HCT116 (cell line): ENCODE data around the gene TBC1D2. TPM values are rescaled to one million over a fixed set of nuclear protein-coding genes. Genes with fewer than 3 reads are reported as not detected.

Source experiments
- ATAC-seq: fragments of 200-7000 bp; cut with Tn5 transposase; 2 replicates; pipeline ENCODE4 v1.9.1; 2020; ENCODE audit warnings: mild to moderate bottlenecking, moderate library complexity
- BruUV-seq: library from RNA; stranded (reverse); fragments of 400-500 nt; replicated peaks from 2 replicates; lab custom pipeline; 2021; lab: Mats Ljungman, UMichigan
- CTCF ChIA-PET: fragments of 300-600 bp; sonication (Branson Sonifier 250); formaldehyde crosslinking; loops from one replicate; lab custom pipeline; 2021; ENCODE audit warnings: antibody characterized with exemption; lab: Charles Lee
- POLR2A ChIA-PET: fragments of 300-600, 350-600 bp; sonication (Branson Sonifier 250); formaldehyde crosslinking; loops from one replicate; lab custom pipeline; 2021; ENCODE audit warnings: antibody characterized with exemption; lab: Charles Lee
- RAD21 ChIA-PET, 2 experiments: fragments of 300-600 bp; sonication (Branson Sonifier 250); formaldehyde crosslinking; loops; one replicate each; lab custom pipeline; 2023; ENCODE audit warnings: low total read pairs in 2 of 2; ENCODE audit not compliant: uncharacterized antibody in 2 of 2, unreplicated experiment in 2 of 2, low non-redundant PET in 1 of 2; lab: Charles Lee
- DNase-seq: peaks from one replicate; pipeline ENCODE4 v3.0.0-alpha.2; 2010; ENCODE audit warnings: low read depth, low spot score
- H2AFZ ChIP-seq: fragments of 200-600 bp; shearing (Covaris generic), sonication (generic); 2 replicates; pipeline ENCODE4 v1.6.1; 2017; ENCODE audit warnings: low read depth, mixed run types, mixed read lengths, antibody characterized with exemption, low read length; ENCODE audit not compliant: poor library complexity, severe bottlenecking
- H3K27ac ChIP-seq: 2 replicates; pipeline ENCODE4 v1.5.1; 2012; ENCODE audit warnings: low read depth, low read length
- H3K27me3 ChIP-seq: fragments of 200-600 bp; sonication (generic); 2 replicates; pipeline ENCODE4 v1.6.1; 2016; ENCODE audit warnings: mixed run types, low read length, mixed read lengths; ENCODE audit not compliant: insufficient read depth
- H3K36me3 ChIP-seq, 2 experiments: fragments of 200-500 bp in 1 of 2; fragments of 200-600 bp in 1 of 2; sonication (Bioruptor generic) in 1 of 2; sonication (generic) in 1 of 2; 2 replicates each; pipeline versions ENCODE4 v1.5.1 to v1.6.1; 2014 to 2016; ENCODE audit warnings: low read length in 2 of 2, inconsistent platforms in 1 of 2, mixed read lengths in 1 of 2, mixed run types in 1 of 2; ENCODE audit not compliant: insufficient read depth in 2 of 2, control insufficient read depth in 1 of 2
- H3K4me1 ChIP-seq, 2 experiments: fragments of 200-600 bp in 1 of 2; sonication (generic) in 1 of 2; 2 replicates each; pipeline versions ENCODE4 v1.5.1 to v1.6.1; 2012 to 2017; ENCODE audit warnings: low read length in 2 of 2, inconsistent platforms in 1 of 2, mild to moderate bottlenecking in 1 of 2, mixed read lengths in 1 of 2, mixed run types in 1 of 2, moderate library complexity in 1 of 2; ENCODE audit not compliant: insufficient read depth in 2 of 2, control insufficient read depth in 1 of 2
- H3K4me2 ChIP-seq: fragments of 200-600 bp; sonication (generic); 2 replicates; pipeline ENCODE4 v1.6.1; 2017; ENCODE audit warnings: mixed run types, low read length, mixed read lengths
- H3K4me3 ChIP-seq, 2 experiments: fragments of 200-600 bp in 1 of 2; sonication (generic) in 1 of 2; replicated peaks in 1 of 2; 2 replicates each; pipeline ENCODE4 v1.5.1; 2011 to 2016; ENCODE audit warnings: low read length in 2 of 2, control low read depth in 1 of 2, low read depth in 1 of 2, mild to moderate bottlenecking in 1 of 2, mixed read lengths in 1 of 2, mixed run types in 1 of 2
- H3K79me2 ChIP-seq: fragments of 200-600 bp; sonication (generic); 2 replicates; pipeline ENCODE4 v1.6.1; 2017; ENCODE audit warnings: mild to moderate bottlenecking, mixed run types, low read length, moderate library complexity, mixed read lengths; ENCODE audit not compliant: insufficient read depth
- H3K9ac ChIP-seq: fragments of 200-600 bp; sonication (generic); 2 replicates; pipeline ENCODE4 v1.6.1; 2016; ENCODE audit warnings: low read length, mixed read lengths
- H3K9me2 ChIP-seq: fragments of 200-600 bp; sonication (generic), shearing (Covaris generic); 2 replicates; pipeline ENCODE4 v1.6.1; 2017; ENCODE audit warnings: mixed run types, mild to moderate bottlenecking, moderate library complexity; ENCODE audit not compliant: insufficient read depth
- H3K9me3 ChIP-seq, 2 experiments: fragments of 200-500 bp in 1 of 2; fragments of 200-600 bp in 1 of 2; sonication (Bioruptor generic) in 1 of 2; sonication (generic) in 1 of 2; 2 replicates each; pipeline ENCODE4 v1.6.1; 2014 to 2017; ENCODE audit warnings: low read length in 2 of 2, mixed read lengths in 2 of 2, inconsistent platforms in 1 of 2, low read depth in 1 of 2, mild to moderate bottlenecking in 1 of 2, mixed run types in 1 of 2, moderate library complexity in 1 of 2; ENCODE audit not compliant: control insufficient read depth in 1 of 2, insufficient read depth in 1 of 2
- H4K20me1 ChIP-seq: fragments of 200-600 bp; sonication (generic), shearing (Covaris generic); 2 replicates; pipeline ENCODE4 v1.6.1; 2017; ENCODE audit warnings: mixed run types, mild to moderate bottlenecking, moderate library complexity; ENCODE audit not compliant: insufficient read depth
- ATF3 ChIP-seq: IDR thresholded peaks from 2 replicates; pipeline ENCODE4 v1.6.1; 2012
- CBX3 ChIP-seq: IDR thresholded peaks from 2 replicates; pipeline ENCODE4 v1.6.1; 2012; ENCODE audit warnings: low read depth
- CEBPB ChIP-seq: IDR thresholded peaks from 2 replicates; pipeline ENCODE4 v1.6.1; 2012; ENCODE audit warnings: low read depth
- CTCF ChIP-seq, 3 experiments: fragments of 200-600 bp in 1 of 3; sonication (generic) in 1 of 3; IDR thresholded peaks in 2 of 3; conservative IDR thresholded peaks in 1 of 3; 2 replicates each; pipeline ENCODE4 v1.5.1; 2012 to 2017; ENCODE audit warnings: low read depth in 2 of 3, low read length in 2 of 3, antibody characterized with exemption in 1 of 3, borderline replicate concordance in 1 of 3, control low read depth in 1 of 3, mild to moderate bottlenecking in 1 of 3, mixed read lengths in 1 of 3, mixed run types in 1 of 3, moderate library complexity in 1 of 3; ENCODE audit not compliant: insufficient read depth in 1 of 3
- EZH2 ChIP-seq: fragments of 200-600 bp; sonication (generic); IDR thresholded peaks from 2 replicates; pipeline ENCODE4 v1.6.1; 2017; ENCODE audit warnings: antibody characterized with exemption, mixed run types
- FOSL1 ChIP-seq: IDR thresholded peaks from 2 replicates; pipeline ENCODE4 v1.6.1; 2012; ENCODE audit warnings: low read depth
- JUND ChIP-seq: IDR thresholded peaks from 2 replicates; pipeline ENCODE4 v1.6.1; 2012
- MAX ChIP-seq: IDR thresholded peaks from 2 replicates; pipeline ENCODE4 v1.6.1; 2012
- POLR2A ChIP-seq: IDR thresholded peaks from 2 replicates; pipeline ENCODE4 v1.7.0; 2011; ENCODE audit warnings: borderline replicate concordance; ENCODE audit not compliant: insufficient read depth, insufficient read length; ENCODE audit errors: extremely low read depth
- POLR2AphosphoS5 ChIP-seq: IDR thresholded peaks from 2 replicates; pipeline ENCODE4 v1.6.1; 2011; ENCODE audit warnings: mild to moderate bottlenecking, low read depth, low read length, moderate library complexity
- RAD21 ChIP-seq: IDR thresholded peaks from 2 replicates; pipeline ENCODE4 v1.6.1; 2012; ENCODE audit warnings: low read depth, mild to moderate bottlenecking
- REST ChIP-seq: IDR thresholded peaks from 2 replicates; pipeline ENCODE4 v1.6.1; 2012; ENCODE audit warnings: low read depth
- SIN3A ChIP-seq: IDR thresholded peaks from 2 replicates; pipeline ENCODE4 v1.6.1; 2012; ENCODE audit warnings: low read depth
- SP1 ChIP-seq: IDR thresholded peaks from 2 replicates; pipeline ENCODE4 v1.6.1; 2012; ENCODE audit warnings: low read depth
- SRF ChIP-seq: IDR thresholded peaks from 2 replicates; pipeline ENCODE4 v1.6.1; 2012; ENCODE audit warnings: low read depth
- ZFX ChIP-seq: fragments of 450-650 bp; IDR thresholded peaks from 2 replicates; pipeline ENCODE4 v1.6.1; 2017
- ZNF274 ChIP-seq: fragments of 200-500 bp; sonication (Bioruptor generic); IDR thresholded peaks from 2 replicates; pipeline ENCODE4 v1.6.1; 2014; ENCODE audit warnings: mild to moderate bottlenecking, low read depth, low read length, inconsistent platforms
- intact Hi-C: fragments of 100-400 bp; cut with micrococcal nuclease; formaldehyde crosslinking; loops from 2 replicates; pipeline ENCODE4 v1.10.0; 2022
- total RNA-seq: library from RNA; stranded (reverse); gene quantifications from one replicate; pipeline ENCODE4 v1.2.1, GENCODE V29; 2021; ENCODE audit not compliant: unreplicated experiment

Gene TBC1D2
- total RNA-seq, 1 experiment from 2014 or later, result 9.8 TPM

- Histone ChIP-seq H3K4me1 (no peaks in the 10 kb centered on the region), H3K36me3 (no peaks in the 10 kb centered on the region), H3K27me3 (no peaks in the 10 kb centered on the region), H3K27ac (no peak overlapping the region), H3K9ac (no peak overlapping the region), H3K4me3 (no peak overlapping the region), H4K20me1 (no peaks in the 10 kb centered on the region), H3K9me2 (no peaks in the 10 kb centered on the region), H3K79me2 (no peaks in the 10 kb centered on the region), H3K9me3 (no peaks in the 10 kb centered on the region), H3K4me2 (no peak overlapping the region), H2AFZ (no peak overlapping the region)
- no TSS peak for BruUV-seq
- intact Hi-C loops, result no loop called here
- no peak for TF ChIP-seq ATF3
- TF ChIP-seq CEBPB, result no peak
- TF ChIP-seq ZFX, result no peak
- TF ChIP-seq RAD21, result no peak
- TF ChIP-seq CTCF (IDR thresholded peaks at IDR 0.05 in 2 of 3, conservative IDR thresholded peaks at IDR 0.05 in 1 of 3; ENCODE audit: borderline replicate concordance in 1 of 3, insufficient read depth in 1 of 3, low read depth in 2 of 3, low read length in 2 of 3), result no peak
- no peak for TF ChIP-seq CBX3
- TF ChIP-seq MAX, result no peak
- no peak for TF ChIP-seq REST
- TF ChIP-seq ZNF274, result no peak
- no peak for TF ChIP-seq FOSL1
- no peak for TF ChIP-seq JUND
- TF ChIP-seq SIN3A, result no peak
- no peak for TF ChIP-seq POLR2A
- no peak for TF ChIP-seq SRF
- TF ChIP-seq EZH2, result no peak
- TF ChIP-seq POLR2AphosphoS5, result no peak
- no peak for TF ChIP-seq SP1
- CTCF ChIA-PET, result no interaction called here
- no peak for ATAC-seq
- POLR2A ChIA-PET, result no interaction called here
- no peak for DNase-seq
- RAD21 ChIA-PET, result no interaction called here
These were observed 34.3 kb upstream of the TBC1D2 start for GRCh38 chr9:98289614-98290201.
